KBM-7 (cell line): ENCODE measurements around the gene VGLL1.
A peak's percentile ranks its signal among the peaks of the same experiment; 100 is the strongest.

Experiments used
- DNase-seq: peaks from one replicate; pipeline ENCODE4 v3.0.0-alpha.2; 2015
- in situ Hi-C: fragments of 300-500 bp; cut with MboI; formaldehyde crosslinking; loops from 2 replicates; pipeline ENCODE4 v1.14.3; 2020; ENCODE audit warnings: low sequenced_read_pairs, low pct_unique_long_range_greater_than_20kb, mixed read lengths

Gene VGLL1, protein sequence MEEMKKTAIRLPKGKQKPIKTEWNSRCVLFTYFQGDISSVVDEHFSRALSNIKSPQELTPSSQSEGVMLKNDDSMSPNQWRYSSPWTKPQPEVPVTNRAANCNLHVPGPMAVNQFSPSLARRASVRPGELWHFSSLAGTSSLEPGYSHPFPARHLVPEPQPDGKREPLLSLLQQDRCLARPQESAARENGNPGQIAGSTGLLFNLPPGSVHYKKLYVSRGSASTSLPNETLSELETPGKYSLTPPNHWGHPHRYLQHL

DNA sequence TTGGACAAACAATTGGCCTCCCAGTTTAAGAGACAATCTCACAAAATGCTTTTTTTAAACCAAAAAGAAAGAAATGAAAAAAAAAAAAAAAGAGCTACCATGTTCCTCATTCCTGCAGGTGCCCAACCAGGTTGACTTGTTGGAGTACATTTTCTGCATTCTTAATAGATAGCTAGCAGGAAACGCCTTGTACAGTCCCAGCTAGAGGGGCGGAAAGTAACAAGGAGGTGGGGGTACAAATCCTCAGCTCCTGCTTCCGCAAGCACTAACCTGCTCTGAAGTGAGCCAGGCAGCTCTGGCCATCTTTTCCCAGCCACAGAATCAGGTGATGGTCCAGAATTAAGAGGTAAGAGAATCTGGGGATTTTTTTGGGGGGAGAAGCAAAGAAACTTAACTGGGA is at the start of gene VGLL1:
TSS of gene VGLL1 (plus strand) at position 265 of the 400 bp plus-strand sequence. CDS start 3,806 bp downstream, outside the sequence.
- no peak for DNase-seq
- in situ Hi-C loops, result no loop called here

DNA sequence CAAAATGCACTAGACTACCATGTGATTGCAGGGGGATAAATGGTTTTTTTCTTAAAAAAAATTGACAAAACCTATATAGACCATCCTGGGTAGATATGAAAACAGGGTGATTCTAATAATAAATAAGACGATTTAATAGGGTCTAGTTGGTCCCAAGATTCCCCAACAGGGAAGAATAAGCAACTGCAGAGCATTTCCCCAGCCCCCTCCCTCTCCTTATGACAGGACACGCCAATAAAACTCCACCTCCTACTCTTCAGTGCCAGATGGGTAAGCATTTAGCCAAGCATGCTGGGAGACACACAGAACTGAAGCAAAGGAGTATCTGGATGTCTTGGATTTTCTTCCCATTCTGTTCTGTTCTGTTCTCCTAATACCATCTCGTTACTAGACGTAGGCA is 44.4 kb upstream of the VGLL1 start, which contains the start of gene BRS3:
TSS of gene BRS3 (plus strand) at position 301 of the 400 bp plus-strand sequence. CDS start 168 bp downstream, outside the sequence.
- DNase-seq, result no peak
- in situ Hi-C loops, result no loop called here

DNA sequence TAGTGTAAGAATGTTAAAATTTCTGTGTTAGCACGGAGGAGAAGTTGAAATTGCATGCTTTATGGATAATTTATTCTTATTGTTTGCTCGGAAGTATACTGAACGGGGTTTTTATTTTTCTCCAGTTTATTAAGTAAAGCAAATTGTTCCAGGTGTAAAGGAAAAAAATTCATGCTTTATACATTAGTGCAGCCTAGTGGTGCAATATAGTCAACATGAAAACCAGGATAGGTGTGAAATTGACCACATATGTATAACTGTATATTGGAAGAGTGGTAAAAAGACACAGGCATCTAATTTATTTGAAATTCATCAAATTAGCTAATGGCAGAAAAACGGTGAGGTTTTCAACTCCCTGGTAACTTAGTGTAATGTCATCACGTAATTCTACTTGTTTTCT is 43.3 kb upstream of the VGLL1 start:
- DNase-seq, result no peak
- in situ Hi-C loops, result no loop called here

DNA sequence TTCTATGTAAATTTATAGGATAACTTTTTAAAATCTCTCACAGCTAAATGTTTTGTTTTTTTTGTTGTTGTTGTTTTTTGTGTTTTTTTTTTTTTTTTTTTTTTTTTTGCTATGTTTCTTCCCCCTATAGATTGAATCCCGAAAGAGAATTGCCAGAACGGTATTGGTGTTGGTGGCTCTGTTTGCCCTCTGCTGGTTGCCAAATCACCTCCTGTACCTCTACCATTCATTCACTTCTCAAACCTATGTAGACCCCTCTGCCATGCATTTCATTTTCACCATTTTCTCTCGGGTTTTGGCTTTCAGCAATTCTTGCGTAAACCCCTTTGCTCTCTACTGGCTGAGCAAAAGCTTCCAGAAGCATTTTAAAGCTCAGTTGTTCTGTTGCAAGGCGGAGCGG is 40.2 kb upstream of the VGLL1 start:
- in situ Hi-C loops, result no loop called here

DNA sequence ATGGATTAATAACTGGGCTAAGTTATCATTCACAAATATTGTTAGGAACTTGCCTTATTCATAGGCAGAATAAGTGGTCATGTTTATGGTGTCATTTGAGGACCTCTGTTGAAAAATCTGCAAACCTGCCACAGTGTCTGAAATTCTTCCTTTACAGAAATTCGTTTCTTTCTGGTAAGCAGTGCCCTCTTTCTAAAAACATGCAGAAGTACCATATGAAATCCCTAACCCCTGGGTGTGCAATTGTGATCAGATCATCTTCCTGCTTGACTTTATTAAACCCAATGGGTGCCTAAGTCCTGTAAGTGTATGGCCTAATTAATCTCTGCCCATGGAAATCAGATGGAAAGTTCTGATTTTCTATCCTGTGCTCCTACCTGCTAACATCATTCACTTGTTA is 39.0 kb upstream of the VGLL1 start:
- in situ Hi-C loops, result no loop called here
- no peak for DNase-seq

More for the DNA sequence above, 40.2 kb upstream of the VGLL1 start:
- no peak for DNase-seq

DNA sequence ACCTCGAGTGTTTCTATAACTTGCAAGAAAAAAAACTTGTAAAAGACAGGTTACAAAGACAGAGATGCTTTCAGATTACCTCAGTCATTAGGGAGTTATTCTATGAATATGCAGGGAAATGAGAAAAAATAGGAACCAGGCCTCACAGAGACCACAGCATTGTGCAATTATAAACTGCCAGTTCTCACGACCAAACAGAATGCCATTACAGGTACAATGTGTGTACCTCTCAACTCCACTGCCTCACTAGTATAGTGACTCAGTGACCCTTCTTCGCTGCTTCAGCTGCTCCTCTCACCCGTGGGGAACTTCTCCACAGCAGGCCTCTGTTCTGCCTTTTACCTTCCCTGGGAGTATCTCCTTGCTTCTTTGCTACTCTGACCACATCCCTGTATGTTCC is 37.0 kb upstream of the VGLL1 start:
- in situ Hi-C loops, result no loop called here
- DNase-seq, result peak; percentile 71

DNA sequence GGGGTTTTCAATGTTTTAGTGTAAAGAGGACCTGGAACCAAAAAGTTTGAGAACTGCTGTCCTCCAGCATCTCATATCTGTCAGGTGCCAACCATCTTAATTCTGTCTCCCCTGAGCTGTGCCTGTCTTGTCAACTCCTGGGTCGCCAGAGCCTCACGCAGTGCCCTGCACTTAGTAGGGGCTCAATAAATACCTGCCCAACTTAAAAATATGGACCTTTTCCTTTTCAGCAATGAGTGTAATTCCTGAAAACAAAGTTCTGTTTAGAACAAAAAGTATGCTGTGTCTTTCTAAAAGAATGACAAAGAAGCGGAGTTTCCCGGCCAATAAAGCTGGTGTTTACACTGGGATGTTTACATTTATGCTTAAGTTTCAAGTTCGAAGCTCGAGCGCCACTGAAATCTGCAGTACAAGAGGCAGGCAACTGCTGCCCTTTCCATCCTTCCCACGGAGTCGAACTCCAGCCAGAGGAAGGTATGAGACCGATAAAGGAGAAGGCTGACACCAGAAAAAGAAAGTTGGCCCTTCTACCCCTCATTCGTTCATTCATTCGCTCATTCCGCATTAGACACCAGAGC is 35.7 kb upstream of the VGLL1 start:
- in situ Hi-C loops, result no loop called here
- DNase-seq, result no peak

DNA sequence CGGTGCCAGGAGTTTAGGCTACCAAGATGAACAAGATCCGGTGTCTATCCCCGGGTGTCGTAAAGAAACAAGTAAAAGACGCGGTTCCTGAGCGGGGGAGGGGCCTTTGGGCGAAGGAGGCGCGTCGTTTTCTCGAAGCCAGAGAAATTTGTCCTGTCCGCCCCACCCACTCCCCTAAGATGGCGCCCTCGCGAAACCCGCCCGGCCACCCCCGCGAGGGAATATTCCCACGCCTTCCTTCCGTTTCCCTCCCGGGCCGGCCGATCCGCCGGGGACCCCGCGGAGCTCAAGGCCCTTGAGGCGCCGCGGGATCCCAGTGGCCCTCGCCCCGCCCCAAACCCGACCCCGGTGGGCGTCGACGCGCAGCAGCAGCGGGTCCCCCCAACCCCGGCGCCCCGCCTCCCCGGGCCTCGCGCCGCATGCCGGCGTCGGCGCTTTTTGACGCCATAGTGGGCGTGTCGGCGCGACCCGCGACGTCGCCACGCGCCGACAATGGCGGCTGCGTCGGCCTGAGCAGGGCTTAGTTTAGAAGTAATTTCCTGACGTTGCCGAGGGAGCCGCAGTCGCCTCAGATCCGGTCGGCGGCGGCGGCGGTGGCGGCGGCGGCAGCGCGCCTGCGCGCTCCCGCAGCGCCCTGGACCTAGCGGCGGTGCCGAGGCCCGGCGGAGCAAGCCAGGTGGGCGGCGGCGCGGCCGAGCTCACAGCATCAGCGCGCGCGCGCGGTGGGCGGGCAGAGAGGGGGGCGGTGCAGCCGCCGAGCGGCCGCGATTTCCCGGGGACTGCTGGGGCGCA is 35.1 kb upstream of the VGLL1 start:
- peak; percentile 94 for DNase-seq
- in situ Hi-C loops, result no loop called here

DNA sequence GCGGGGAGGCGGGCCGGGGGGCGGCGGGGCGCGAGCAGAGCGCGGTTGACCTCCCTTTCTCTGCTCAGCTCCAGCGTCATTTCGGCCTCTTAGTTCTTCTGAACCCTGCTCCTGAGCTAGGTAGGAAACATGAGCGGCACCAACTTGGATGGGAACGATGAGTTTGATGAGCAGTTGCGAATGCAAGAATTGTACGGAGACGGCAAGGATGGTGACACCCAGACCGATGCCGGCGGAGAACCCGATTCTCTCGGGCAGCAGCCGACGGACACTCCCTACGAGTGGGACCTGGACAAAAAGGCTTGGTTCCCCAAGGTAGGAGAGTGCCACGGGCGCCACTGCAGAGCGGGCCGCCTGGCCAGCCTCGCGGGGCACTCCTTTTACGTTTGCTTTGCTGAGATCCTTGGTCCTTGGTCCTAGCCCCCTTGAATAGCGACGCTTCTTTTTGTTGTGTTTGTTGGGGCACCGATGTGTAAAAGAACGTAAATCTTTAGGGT is 34.4 kb upstream of the VGLL1 start, which contains the start of gene HTATSF1:
TSS of gene HTATSF1 (plus strand) at position 37 of the 497 bp plus-strand sequence. CDS start at position 130, 93 bp downstream.
- peak; percentile 59 for DNase-seq
- in situ Hi-C loops, result no loop called here

DNA sequence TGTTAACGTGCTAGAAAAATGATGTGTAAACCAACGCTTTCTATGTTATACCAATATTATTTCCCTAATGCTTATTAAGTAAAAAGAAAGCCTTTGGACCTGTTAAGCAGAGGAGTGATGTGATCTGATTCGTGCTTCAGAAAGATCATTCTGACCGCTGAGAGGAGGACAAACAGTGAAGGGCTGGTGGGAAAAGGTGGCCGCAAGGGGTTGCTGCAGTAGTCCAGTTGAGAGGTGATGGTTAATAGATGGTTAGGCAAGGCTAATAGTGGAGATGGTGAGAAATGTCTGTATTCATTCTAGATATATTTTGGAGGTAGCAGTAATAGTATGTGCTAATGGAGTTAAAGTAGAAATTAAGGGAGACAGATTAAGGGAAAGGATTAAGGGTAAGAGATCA is 12.9 kb upstream of the VGLL1 start:
- DNase-seq, result no peak
- in situ Hi-C loops, result no loop called here

DNA sequence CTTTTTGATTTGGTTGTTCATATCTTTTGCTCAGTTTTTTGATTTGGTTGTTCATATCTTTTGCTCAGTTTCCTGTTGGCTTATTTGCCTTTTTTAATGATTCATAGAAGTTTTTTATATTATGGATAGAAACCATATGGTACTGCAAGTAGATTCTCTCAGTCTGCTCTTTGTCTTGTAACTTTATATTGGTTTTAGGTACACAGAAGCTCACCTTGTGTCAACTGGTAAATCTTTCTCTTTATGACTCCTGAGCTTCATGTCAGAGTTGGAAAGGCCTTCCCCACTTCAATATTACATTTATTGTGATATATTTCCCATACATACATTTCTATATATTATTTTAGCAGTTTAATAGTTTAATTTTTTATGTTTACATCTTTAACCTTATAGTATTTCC is 8.2 kb upstream of the VGLL1 start:
- no peak for DNase-seq
- in situ Hi-C loops, result no loop called here

DNA sequence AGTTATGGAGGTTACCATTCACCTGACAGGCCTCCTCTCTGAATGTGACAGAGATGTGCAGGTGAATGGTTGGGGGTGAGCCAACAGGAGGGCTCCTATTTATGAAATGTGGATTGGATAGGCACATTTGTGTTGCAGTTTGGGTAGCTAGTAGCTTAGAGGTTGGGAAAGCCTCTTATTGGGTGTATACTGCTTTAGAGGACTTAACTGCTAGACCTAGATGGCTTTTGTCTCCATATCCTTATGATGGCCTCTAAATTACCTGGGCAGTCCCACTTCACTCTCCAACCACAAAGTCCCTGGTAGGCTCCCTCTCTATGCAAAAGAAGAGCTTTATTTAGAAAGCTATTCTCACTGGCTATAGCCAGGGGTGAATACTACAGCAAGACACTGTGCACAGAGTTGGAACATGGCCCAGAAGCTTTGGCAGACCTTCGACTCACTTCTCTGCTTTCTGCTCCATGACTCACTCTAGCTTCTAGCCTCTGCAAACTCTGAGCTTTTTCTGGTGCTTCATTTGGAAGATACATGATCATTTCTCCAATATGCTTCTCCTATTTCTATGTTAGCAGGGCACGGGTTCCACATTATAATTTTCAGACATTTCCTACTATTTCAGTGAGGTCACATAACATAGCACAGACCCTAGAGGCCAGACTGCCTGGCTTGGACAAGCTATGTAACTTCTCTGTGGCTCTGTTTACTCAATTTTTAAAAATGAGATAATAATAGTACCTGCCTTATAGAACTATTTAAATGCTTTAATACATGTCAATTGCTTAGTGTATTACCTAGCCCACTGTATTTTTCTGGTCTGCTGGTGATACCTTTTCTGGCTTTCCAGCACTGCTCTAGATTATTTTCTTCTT is 6.0 kb upstream of the VGLL1 start:
- in situ Hi-C loops, result no loop called here
- DNase-seq, result no peak

DNA sequence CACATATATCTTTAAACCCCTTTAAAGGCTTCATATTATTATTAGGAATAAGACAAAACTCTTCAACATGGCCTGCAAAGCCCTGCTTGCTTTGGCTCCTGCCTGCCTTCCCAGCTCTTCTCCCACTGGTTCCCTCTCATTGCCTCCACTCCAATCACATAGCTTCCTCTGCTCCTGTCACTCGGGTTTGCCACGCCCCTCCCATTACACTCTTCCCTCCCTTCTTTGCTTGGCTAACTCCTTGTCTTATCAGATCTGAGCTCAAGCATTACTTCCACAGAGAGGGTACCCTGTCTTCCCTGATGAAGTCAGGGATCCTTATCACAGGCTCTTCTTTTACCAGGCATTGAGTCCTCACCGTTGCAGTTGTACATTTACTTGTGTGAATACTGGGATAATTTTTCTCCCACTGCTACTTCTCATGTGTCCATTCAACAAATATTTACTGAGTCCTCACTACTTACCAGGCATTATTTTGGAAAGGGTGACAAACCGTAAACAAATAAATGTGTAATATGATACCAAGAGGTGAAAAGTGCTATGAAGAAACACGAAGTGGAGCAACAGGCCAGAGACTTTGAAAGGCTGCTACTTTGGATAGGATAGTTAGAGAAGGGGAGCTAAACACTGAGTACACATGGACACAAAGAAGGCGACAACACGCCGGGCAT is 3.2 kb upstream of the VGLL1 start:
- DNase-seq, result peak; percentile 20
- in situ Hi-C loops, result no loop called here

DNA sequence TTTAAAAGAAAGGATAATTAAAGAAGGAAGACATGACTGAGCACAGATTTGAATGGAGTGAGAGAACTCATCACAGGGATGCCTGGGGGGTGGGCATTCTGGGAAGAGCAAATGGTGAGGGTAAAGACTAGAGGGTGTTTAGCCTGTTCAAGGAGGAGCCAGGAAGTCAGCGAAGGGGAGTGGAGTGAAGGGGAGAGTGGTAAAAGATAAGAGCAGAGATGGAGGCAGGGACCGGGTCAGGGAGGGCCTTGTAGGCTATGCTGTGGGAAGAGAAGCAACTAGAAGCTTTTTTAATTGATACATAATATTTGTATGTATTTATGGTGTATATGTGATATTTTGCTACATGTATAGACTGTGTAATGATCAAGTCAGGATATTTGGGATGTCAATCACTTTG is 2.2 kb upstream of the VGLL1 start:
- DNase-seq, result no peak
- in situ Hi-C loops, result no loop called here

DNA sequence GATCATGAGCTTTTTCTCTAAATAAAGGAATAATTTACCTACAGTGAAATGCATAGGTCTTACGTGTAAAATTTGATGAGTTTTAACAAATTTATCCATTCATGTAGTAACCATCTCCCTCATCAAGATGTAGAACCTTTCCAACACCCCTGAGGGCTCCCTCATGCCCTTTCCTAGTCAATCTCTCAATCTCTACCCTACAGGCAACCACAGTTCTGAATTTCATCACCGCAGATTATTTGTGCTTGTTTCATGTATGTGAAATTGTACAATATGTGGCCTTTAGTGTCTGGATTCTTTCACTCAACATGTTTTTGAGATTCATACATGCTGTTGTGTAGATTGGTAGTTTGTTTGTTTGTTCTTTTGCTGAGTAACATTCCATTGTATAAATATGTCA is 2.1 kb downstream of the VGLL1 start:
- in situ Hi-C loops, result no loop called here
- DNase-seq, result no peak

DNA sequence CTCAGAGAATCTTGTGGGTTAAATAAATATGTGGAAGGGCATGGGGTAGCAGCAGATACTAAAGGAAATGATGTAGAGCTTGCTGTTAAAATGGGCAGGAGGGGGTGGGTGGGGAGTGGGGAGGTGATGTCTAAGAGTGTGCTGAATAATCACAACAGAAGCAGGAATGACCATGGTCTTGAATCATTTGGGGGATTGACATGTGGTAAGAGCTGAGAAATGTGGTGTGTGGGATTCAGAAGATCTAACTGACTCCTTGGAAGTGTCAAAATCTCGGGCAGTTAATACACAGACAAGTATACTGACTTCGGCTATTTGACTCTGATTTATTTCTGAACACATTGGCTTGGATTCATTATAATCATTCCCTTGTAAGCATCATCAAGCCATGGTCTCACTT is 6.8 kb downstream of the VGLL1 start:
- DNase-seq, result no peak
- in situ Hi-C loops, result no loop called here

DNA sequence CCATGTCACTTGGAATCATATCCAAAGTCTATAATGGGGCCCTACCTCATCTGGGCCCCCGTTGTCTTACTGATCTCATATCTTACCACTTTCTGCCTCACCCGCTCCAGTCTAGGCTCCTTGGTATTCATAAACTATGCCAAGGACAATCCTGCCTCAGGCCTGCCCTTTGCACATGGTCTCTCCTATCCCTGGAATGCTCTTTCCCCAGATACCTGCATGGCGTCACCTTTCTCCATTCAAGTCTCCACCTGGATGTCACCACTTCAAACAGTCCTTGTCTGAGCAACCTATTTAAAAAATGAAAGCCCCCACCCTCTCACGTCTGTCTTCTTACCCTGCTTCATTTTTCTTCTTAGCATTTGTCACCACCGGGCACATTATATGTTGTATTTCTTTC is 8.2 kb downstream of the VGLL1 start:
- in situ Hi-C loops, result no loop called here
- no peak for DNase-seq

DNA sequence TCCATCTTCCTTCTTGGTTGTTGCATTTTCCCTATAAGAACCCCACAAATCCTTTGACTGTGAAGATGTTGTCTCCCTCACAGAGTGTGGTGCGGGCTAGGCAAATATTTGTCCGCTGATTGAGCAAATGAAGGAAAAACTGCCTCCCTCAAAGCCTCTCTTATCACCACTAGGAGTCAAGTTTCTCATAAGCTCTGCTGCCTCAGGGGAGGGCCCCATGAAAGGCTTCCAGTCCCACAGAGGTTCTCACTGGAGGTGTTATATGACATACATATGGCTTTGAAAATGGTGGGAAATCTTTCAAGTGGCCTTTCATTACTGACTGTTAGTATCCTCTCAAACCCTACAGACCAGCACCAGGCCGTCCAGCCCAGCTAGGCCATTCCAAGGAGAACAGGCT is 9.3 kb downstream of the VGLL1 start:
- no peak for DNase-seq
- in situ Hi-C loops, result no loop called here

DNA sequence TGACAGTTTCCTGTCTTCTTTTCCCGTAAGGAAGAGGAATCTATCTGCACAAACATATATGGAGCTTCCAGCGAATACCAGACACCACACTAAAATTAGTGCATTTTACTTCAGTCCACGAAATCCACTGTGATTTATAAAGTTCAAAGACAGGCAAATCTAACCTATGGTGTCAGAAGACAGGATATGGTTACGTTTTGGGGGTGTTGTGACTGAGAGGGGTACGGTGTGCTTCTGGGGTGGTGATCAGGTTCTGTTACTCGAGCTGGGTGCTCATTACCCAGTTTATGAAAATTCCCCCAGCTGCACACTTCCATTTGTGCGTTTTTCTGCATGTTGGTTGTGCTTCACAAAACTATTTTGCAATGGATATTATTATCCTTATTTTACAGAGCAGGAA is 10.3 kb downstream of the VGLL1 start:
- in situ Hi-C loops, result no loop called here
- DNase-seq, result no peak
